Transverse colon (tissue), 4 donors: ENCODE data around the gene NATD1. TPM values are rescaled to one million over a fixed set of nuclear protein-coding genes. Genes with fewer than 3 reads are reported as not detected.

Source experiments
- DNase-seq: peaks from one replicate; pipeline ENCODE4 v3.0.0-alpha.2; 2019
- H3K27ac ChIP-seq, 4 donors: fragments of 200-600 bp; sonication (generic); 2 replicates each; pipeline ENCODE4 v1.5.1; 2016 to 2018; ENCODE audit warnings: inconsistent platforms in 4 of 4
- H3K27me3 ChIP-seq: fragments of 200-600 bp; sonication (generic); 2 replicates; pipeline ENCODE4 v1.5.1; 2017; ENCODE audit warnings: inconsistent platforms
- H3K36me3 ChIP-seq, 4 donors: fragments of 200-600 bp; sonication (generic); 2 replicates each; pipeline ENCODE4 v1.5.1; 2017 to 2019; ENCODE audit warnings: inconsistent platforms in 4 of 4
- H3K4me1 ChIP-seq, 4 donors: fragments of 200-600 bp; sonication (generic); 2 replicates each; pipeline ENCODE4 v1.5.1; 2017 to 2020; ENCODE audit warnings: inconsistent platforms in 4 of 4
- H3K4me3 ChIP-seq, 4 donors: fragments of 200-600 bp; sonication (generic); 1 replicate in 1 of 4; 2 replicates in 3 of 4; pipeline versions ENCODE4 v1.5.1 to v1.6.1; 2017 to 2019; ENCODE audit warnings: inconsistent platforms in 4 of 4
- H3K9me3 ChIP-seq, 2 donors: fragments of 200-600 bp; sonication (generic); 2 replicates each; pipeline ENCODE4 v1.5.1; 2017 to 2019; ENCODE audit warnings: inconsistent platforms in 2 of 2
- CTCF ChIP-seq, 5 experiments: fragments of 200-600 bp in 3 of 5; fragments of 450-650 bp in 2 of 5; sonication (generic) in 3 of 5; IDR thresholded peaks; 1 replicate in 2 of 5; 2 replicates in 3 of 5; pipeline ENCODE4 v1.5.1; 2016 to 2017; ENCODE audit warnings: antibody characterized with exemption in 5 of 5, inconsistent platforms in 3 of 5, mild to moderate bottlenecking in 2 of 5, moderate library complexity in 1 of 5
- EP300 ChIP-seq: sonication (generic); formaldehyde crosslinking; IDR thresholded peaks from one replicate; pipeline ENCODE4 v1.6.1; 2017; ENCODE audit warnings: antibody characterized with exemption, low read depth
- POLR2A ChIP-seq: fragments of 450-650 bp; IDR thresholded peaks from one replicate; pipeline ENCODE4 v1.6.1; 2016; ENCODE audit warnings: antibody characterized with exemption, mild to moderate bottlenecking, moderate library complexity
- POLR2AphosphoS5 ChIP-seq, 3 donors: sonication (generic); formaldehyde crosslinking; IDR thresholded peaks; one replicate each; pipeline ENCODE4 v1.6.1; 2016; ENCODE audit warnings: antibody characterized with exemption in 3 of 3
- WGBS, 2 donors: methylation state at CpG; one replicate each; pipeline ENCODE4 v1.1.5; 2018; ENCODE audit warnings: low coverage in 1 of 2; 5-methylcytosine and 5-hydroxymethylcytosine counted together
- in situ Hi-C, 4 donors: fragments of 200-750 bp; cut with MboI; loops; one replicate each; pipeline versions ENCODE4 v1.15.0 to v1.15.1; 2017; ENCODE audit warnings: low sequenced_read_pairs in 3 of 4, low pct_ligation_motif_present in 1 of 4, low pct_unique_long_range_greater_than_20kb in 1 of 4
- intact Hi-C: fragments of 100-400 bp; cut with DNase I; formaldehyde crosslinking; loops from one replicate; pipeline ENCODE4 v1.15.1; 2023; ENCODE audit warnings: low total_unique reads
- total RNA-seq, 4 donors: library from RNA; depleted of rRNA; stranded (reverse); fragments of >200 nt; gene quantifications; one replicate each; pipeline ENCODE4 v1.1.0, GENCODE V29; 2016

Gene NATD1
- total RNA-seq, 4 donors from 2014 or later: 1.4 to 7.9 (median 5.0) TPM

DNA sequence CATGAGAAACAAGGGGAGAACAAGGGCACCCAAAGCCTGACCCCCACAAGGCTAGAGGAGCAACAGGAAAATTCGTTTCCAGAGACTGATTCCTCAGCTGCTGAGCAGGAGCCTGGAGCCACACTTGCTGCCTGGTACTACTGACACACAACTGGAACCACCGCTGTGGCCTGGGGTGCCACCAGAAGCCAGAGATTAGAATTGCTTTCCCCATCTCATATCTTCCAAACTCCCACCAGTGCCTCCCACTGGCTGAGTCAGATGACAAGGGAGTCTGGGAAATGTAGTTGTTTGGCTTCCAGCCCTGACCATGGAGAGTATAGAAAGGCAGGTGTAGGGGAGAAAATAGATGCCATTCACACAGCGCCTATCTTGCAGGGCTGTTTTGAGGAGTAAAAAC lies 35.1 kb downstream of the NATD1 start:
- Histone ChIP-seq H3K36me3 (no peaks in the 10 kb centered on the region), H3K27me3 (no peaks in the 10 kb centered on the region), H3K27ac (peak overlapping the region in 3 of 4 donors; percentile 32 to 47 (median 34)), H3K4me1 (peaks cover 6 to 27% (median 13%) of the 10 kb centered on the region in 4 donors), H3K4me3 (no peak overlapping the region), H3K9me3 (no peaks in the 10 kb centered on the region)
- TF ChIP-seq POLR2AphosphoS5 (IDR thresholded peaks at IDR 0.05): no peak
- no peak for TF ChIP-seq POLR2A
- TF ChIP-seq CTCF (IDR thresholded peaks at IDR 0.05): no peak
- TF ChIP-seq EP300: no peak
- in situ Hi-C loops: loop anchor here in 2 of 4 donors (10.0 to 25.0 kb wide), 2 partner anchors 57 to 106 kb away; no protein-coding TSS in a partner anchor
- DNase-seq: no peak
- 86 to 91% methylated on average over 1 to 3 of the region's 3 CpGs for WGBS, 2 donors
- intact Hi-C loops: no loop called here

- in situ Hi-C loops: loop anchor here in 2 of 4 donors (10.0 to 25.0 kb wide), 2 partner anchors 57 to 105 kb away; no protein-coding TSS in a partner anchor
- Histone ChIP-seq H3K9me3 (no peaks in the 10 kb centered on the region), H3K27ac (no peak overlapping the region), H3K27me3 (no peaks in the 10 kb centered on the region), H3K4me3 (no peak overlapping the region), H3K36me3 (no peaks in the 10 kb centered on the region), H3K4me1 (peaks cover 12 to 35% (median 21%) of the 10 kb centered on the region in 4 donors)
- DNase-seq: no peak
- TF ChIP-seq CTCF (IDR thresholded peaks at IDR 0.05) (no peak), POLR2AphosphoS5 (IDR thresholded peaks at IDR 0.05) (no peak), POLR2A (no peak), EP300 (no peak)
- WGBS, 2 donors: 79 to 100% methylated on average over 1 of the region's 1 CpG
- intact Hi-C loops: no loop called here
These were observed 35.9 kb downstream of the NATD1 start for GRCh38 chr17:21217346-21217745.

GRCh38 chr17:21215935-21216334 lies 37.3 kb downstream of the NATD1 start:
- no peak for DNase-seq
- WGBS, 2 donors: 80 to 97% methylated on average over 1 to 6 of the region's 6 CpGs
- H3K36me3 ChIP-seq: no peaks in the 10 kb centered on the region
- H3K4me3 ChIP-seq: no peak overlapping the region
- in situ Hi-C loops: loop anchor here in 2 of 4 donors (10.0 to 25.0 kb wide), 2 partner anchors 59 to 104 kb away; no protein-coding TSS in a partner anchor
- peaks cover 24 to 49% (median 35%) of the 10 kb centered on the region in 4 donors for H3K4me1 ChIP-seq
- H3K27ac ChIP-seq: no peak overlapping the region
- no peaks in the 10 kb centered on the region for H3K27me3 ChIP-seq
- TF ChIP-seq CTCF (IDR thresholded peaks at IDR 0.05): no peak
- TF ChIP-seq POLR2AphosphoS5 (IDR thresholded peaks at IDR 0.05): no peak
- no peak for TF ChIP-seq POLR2A
- TF ChIP-seq EP300: no peak
- intact Hi-C loops: no loop called here
- H3K9me3 ChIP-seq: no peaks in the 10 kb centered on the region

DNA sequence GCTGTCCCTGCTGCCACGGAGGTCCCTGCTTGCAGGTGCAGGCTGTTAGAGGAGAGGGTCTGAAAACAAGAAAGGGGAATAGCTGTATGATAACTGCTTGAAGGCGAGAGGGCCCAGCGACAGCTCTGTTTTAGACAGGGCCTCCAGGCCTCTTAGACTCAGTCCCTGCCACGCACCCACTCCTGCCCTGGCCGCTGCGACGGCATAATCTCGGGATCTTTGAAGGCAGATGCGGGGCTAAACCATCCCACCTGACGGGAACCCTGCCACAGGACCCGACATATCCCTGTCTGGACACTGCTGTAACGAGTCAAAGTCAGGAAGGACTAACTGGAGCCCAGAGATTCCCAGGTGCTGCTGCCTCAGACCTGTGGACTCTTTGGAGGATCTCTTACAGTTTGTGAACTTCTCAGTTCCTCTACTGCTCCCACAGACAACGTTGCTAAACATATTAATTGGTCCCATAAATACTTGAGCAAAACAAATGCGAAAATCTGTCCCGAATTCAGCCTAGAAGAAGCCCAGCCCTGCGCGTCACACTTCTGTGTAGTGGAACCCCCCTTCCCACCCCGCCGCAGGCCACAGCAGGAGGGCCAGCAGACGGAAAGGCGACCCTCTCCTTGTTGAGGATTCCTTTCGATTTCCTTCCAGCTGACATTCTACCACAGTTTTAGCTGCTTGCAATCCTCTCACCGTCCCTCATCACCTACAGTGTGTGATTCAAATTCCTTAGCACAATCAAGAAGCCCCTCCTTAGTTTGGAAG lies 38.3 kb downstream of the NATD1 start:
- intact Hi-C loops: no loop called here
- Histone ChIP-seq H3K9me3 (no peaks in the 10 kb centered on the region), H3K27me3 (no peaks in the 10 kb centered on the region), H3K36me3 (no peaks in the 10 kb centered on the region), H3K4me3 (peak overlapping the region; percentile 78 to 97 (median 88)), H3K4me1 (peaks cover 34 to 59% (median 45%) of the 10 kb centered on the region in 4 donors), H3K27ac (peak overlapping the region; percentile 90 to 96 (median 95))
- 19% methylated on average over 23 of the region's 23 CpGs; no CpG with 5 or more reads in 1 of the 2 donors for WGBS, 2 donors
- no peak for DNase-seq
- TF ChIP-seq POLR2A (no peak), EP300 (no peak), CTCF (IDR thresholded peaks at IDR 0.05) (no peak), POLR2AphosphoS5 (IDR thresholded peaks at IDR 0.05) (no peak)
- in situ Hi-C loops: loop anchor here in 2 of 4 donors (10.0 to 25.0 kb wide), 2 partner anchors 60 to 103 kb away; no protein-coding TSS in a partner anchor
